ENCODE measurements around the gene SLC13A4.

SLC13A4 gene

DNA sequence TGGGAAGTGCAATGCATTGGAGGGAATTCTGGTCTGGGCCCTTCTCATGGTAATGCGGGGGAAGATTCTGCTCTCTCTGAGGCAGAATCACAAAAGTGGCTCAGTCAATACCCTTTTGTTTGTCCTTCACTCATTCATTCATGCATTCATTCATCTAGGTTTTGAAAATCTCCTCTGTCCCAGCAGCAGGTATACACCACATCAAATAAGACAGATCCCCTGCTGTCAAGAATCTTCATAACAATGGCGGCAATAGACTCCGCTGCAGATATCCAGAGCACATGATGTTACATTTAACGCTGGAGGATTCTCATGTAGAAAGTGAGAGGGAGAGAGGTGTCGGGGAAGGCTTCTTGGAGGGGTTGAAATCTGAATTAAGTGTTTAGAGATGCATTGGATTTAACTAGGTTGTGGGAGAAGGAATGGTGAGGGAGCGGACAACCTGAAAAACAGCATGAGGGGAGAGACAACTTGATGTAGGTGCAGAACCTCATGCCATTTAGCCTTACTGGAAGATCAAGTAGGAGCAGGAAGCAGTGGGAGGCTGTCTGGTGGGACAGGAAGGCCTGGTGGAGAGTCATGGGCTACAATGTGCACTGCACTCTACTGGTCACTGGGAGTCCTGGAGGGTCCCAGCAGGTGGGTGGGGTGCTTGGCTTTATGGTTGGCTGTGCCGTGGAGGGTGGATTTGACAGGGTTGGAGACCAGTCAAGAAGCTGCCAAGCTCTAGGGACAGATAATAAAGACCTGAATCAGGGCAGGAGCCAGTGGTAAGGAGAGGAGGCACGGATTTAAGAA is 25.8 kb upstream of the SLC13A4 start:
- Histone ChIP-seq H3K4me1 (ENCODE audit: control insufficient read depth in 2 of 2, insufficient read depth in 2 of 2, low read length in 2 of 2) (no peaks in the 10 kb centered on the region), H3K27ac (ENCODE audit: low read depth in 2 of 2, low read length in 2 of 2) (no peak overlapping the region), H3K27me3 (ENCODE audit: control insufficient read depth in 2 of 2, insufficient read depth in 2 of 2, low read length in 2 of 2) (no peaks in the 10 kb centered on the region), H3K9me3 (ENCODE audit: control insufficient read depth in 2 of 2, low read length in 2 of 2) (no peaks in the 10 kb centered on the region), H3K9ac (ENCODE audit: low read depth in 1 of 2, low read length in 2 of 2) (no peak overlapping the region), H3K36me3 (ENCODE audit: control insufficient read depth in 2 of 2, insufficient read depth in 2 of 2, low read length in 2 of 2) (no peaks in the 10 kb centered on the region), H3K4me3 (ENCODE audit: low read length in 2 of 2) (no peak overlapping the region)

DNA sequence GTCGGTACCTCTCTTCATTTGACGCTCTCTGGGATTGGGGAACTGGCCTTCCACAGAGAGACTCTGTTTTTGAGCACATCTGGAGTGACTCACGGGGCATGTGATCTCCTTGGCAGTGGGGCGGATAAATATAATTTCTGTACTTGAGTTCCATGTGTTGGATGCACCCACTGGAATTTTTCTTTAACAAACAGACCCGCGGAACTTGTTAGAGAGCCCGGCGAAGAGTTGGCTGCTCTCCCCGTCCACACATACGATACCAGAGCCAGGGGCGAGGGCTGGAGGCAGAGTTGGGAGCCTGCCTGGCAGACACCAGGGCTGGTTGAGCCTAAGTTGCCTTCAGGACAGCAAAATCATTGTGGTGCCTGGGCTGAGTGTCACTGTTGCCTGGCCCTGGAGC is 20.8 kb upstream of the SLC13A4 start, which contains the start of gene FAM180A:
FAM180A (minus strand) TSS at position 44 of the 400 bp plus-strand sequence. CDS start 233 bp downstream, outside the sequence.
- no peak within 1 kb of the TSS for H3K9ac ChIP-seq (ENCODE audit: low read depth in 1 of 2, low read length in 2 of 2)
- peak within 1 kb of the TSS in 1 of 2 donors; percentile 23 for H3K27ac ChIP-seq (ENCODE audit: low read depth in 2 of 2, low read length in 2 of 2)
- H3K4me3 ChIP-seq (ENCODE audit: low read length in 2 of 2): peak within 1 kb of the TSS in 1 of 2 donors; percentile 44

DNA sequence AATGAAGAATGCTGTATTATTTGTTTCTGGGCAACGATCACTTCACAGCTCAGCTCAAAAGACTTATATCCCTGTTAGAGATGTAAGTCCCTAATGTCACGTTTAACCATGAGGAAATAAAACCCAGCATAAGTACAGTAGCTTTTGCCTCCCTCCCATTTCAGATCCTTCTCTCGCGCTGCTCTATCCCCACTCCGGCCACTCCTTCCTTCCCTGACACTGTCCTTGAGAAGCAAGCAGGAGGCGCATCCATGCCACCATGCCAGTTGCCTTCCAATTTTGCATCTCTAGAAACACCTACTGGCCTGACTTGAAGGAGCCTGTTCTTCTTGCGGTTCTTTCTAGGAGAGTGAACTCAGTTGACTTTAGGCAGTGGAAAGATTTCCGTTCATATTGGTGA is 19.4 kb upstream of the SLC13A4 start:
- Histone ChIP-seq H3K36me3 (ENCODE audit: control insufficient read depth in 2 of 2, insufficient read depth in 2 of 2, low read length in 2 of 2) (no peaks in the 10 kb centered on the region), H3K4me3 (ENCODE audit: low read length in 2 of 2) (peak overlapping the region in 1 of 2 donors; percentile 44), H3K27ac (ENCODE audit: low read depth in 2 of 2, low read length in 2 of 2) (no peak overlapping the region), H3K9ac (ENCODE audit: low read depth in 1 of 2, low read length in 2 of 2) (no peak overlapping the region), H3K4me1 (ENCODE audit: control insufficient read depth in 2 of 2, insufficient read depth in 2 of 2, low read length in 2 of 2) (no peaks in the 10 kb centered on the region), H3K27me3 (ENCODE audit: control insufficient read depth in 2 of 2, insufficient read depth in 2 of 2, low read length in 2 of 2) (no peaks in the 10 kb centered on the region), H3K9me3 (ENCODE audit: control insufficient read depth in 2 of 2, low read length in 2 of 2) (no peaks in the 10 kb centered on the region)

More for the DNA sequence above, 20.8 kb upstream of the SLC13A4 start, which contains the start of gene FAM180A:
- Histone ChIP-seq H3K4me1 (ENCODE audit: control insufficient read depth in 2 of 2, insufficient read depth in 2 of 2, low read length in 2 of 2) (no peaks in the 10 kb centered on the region), H3K27me3 (ENCODE audit: control insufficient read depth in 2 of 2, insufficient read depth in 2 of 2, low read length in 2 of 2) (no peaks in the 10 kb centered on the region), H3K36me3 (ENCODE audit: control insufficient read depth in 2 of 2, insufficient read depth in 2 of 2, low read length in 2 of 2) (no peaks in the 10 kb centered on the region), H3K9me3 (ENCODE audit: control insufficient read depth in 2 of 2, low read length in 2 of 2) (no peaks in the 10 kb centered on the region)

DNA sequence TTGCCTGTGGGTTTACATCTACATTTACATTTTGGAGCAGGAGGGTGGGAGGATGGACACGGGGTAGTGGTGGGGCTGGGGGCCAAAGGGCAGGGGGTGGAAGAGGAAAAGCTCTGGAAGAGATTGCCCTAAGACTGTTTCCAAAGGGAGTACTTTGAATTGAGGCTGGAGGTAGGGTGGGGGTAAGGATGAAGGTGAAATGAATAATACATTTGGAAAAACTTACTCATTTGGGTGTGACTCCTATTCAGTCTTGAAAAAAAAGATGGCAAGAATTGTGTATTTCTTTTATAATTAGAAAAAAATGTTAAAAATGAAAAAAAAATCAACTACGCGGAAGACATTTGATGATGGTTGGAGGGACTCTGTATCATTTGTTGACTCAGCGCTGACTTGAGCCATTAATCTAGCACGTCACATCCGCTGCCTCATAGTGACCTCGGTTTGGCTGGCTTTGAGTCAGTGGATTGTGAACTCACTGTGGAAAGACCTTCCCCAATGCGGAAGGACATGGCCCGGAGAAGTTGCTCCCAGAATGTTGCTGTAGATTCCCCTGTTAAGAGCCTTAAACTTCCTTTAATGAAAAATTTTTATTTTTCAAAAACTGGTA is 17.8 kb upstream of the SLC13A4 start:
- H3K9ac ChIP-seq (ENCODE audit: low read depth in 1 of 2, low read length in 2 of 2): no peak overlapping the region
- no peaks in the 10 kb centered on the region for H3K4me1 ChIP-seq (ENCODE audit: control insufficient read depth in 2 of 2, insufficient read depth in 2 of 2, low read length in 2 of 2)
- H3K4me3 ChIP-seq (ENCODE audit: low read length in 2 of 2): no peak overlapping the region
- H3K9me3 ChIP-seq (ENCODE audit: control insufficient read depth in 2 of 2, low read length in 2 of 2): no peaks in the 10 kb centered on the region
- H3K36me3 ChIP-seq (ENCODE audit: control insufficient read depth in 2 of 2, insufficient read depth in 2 of 2, low read length in 2 of 2): no peaks in the 10 kb centered on the region
- peak overlapping the region; percentile 0 to 44 for H3K27ac ChIP-seq (ENCODE audit: low read depth in 2 of 2, low read length in 2 of 2)
- no peaks in the 10 kb centered on the region for H3K27me3 ChIP-seq (ENCODE audit: control insufficient read depth in 2 of 2, insufficient read depth in 2 of 2, low read length in 2 of 2)

DNA sequence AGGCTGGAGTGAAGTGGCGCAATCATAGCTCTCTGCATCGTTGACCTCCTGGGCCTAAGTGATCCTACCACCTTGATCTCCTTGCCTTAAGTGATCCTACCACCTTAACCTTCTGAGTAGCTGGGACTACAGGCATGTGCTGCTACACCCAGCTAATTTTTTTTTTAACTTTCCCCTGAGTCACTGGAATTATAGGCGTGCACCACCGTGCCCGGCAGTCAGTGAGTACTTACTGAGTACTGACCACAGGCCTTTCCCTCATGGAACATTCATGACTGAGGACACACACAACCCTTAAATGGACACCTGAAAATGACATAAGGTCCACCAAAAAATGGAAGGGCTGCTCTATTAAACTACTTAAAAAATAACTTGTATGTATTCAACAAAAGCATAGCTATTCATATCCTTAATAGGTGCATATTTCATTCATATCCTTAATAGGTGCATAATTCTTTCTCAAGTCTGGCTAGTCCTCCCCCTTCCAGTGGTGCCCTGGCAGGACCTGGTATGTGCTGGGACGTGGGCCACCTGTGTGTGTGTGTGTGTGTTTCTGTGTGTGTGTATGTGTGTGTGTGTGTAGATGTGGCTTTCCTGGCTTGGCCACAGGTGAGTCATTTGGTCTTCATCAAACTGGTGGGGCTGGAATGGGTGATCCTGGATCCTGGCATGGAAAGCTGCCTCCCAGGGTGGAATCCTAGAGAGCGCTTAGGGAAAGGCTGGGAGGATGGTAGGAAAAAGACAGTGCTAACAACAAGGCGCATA is 17.1 kb upstream of the SLC13A4 start:
- no peak overlapping the region for H3K9ac ChIP-seq (ENCODE audit: low read depth in 1 of 2, low read length in 2 of 2)
- H3K4me3 ChIP-seq (ENCODE audit: low read length in 2 of 2): no peak overlapping the region
- H3K27ac ChIP-seq (ENCODE audit: low read depth in 2 of 2, low read length in 2 of 2): peak overlapping the region; percentile 0 to 44
- no peaks in the 10 kb centered on the region for H3K27me3 ChIP-seq (ENCODE audit: control insufficient read depth in 2 of 2, insufficient read depth in 2 of 2, low read length in 2 of 2)
- no peaks in the 10 kb centered on the region for H3K9me3 ChIP-seq (ENCODE audit: control insufficient read depth in 2 of 2, low read length in 2 of 2)
- no peaks in the 10 kb centered on the region for H3K36me3 ChIP-seq (ENCODE audit: control insufficient read depth in 2 of 2, insufficient read depth in 2 of 2, low read length in 2 of 2)
- no peaks in the 10 kb centered on the region for H3K4me1 ChIP-seq (ENCODE audit: control insufficient read depth in 2 of 2, insufficient read depth in 2 of 2, low read length in 2 of 2)

DNA sequence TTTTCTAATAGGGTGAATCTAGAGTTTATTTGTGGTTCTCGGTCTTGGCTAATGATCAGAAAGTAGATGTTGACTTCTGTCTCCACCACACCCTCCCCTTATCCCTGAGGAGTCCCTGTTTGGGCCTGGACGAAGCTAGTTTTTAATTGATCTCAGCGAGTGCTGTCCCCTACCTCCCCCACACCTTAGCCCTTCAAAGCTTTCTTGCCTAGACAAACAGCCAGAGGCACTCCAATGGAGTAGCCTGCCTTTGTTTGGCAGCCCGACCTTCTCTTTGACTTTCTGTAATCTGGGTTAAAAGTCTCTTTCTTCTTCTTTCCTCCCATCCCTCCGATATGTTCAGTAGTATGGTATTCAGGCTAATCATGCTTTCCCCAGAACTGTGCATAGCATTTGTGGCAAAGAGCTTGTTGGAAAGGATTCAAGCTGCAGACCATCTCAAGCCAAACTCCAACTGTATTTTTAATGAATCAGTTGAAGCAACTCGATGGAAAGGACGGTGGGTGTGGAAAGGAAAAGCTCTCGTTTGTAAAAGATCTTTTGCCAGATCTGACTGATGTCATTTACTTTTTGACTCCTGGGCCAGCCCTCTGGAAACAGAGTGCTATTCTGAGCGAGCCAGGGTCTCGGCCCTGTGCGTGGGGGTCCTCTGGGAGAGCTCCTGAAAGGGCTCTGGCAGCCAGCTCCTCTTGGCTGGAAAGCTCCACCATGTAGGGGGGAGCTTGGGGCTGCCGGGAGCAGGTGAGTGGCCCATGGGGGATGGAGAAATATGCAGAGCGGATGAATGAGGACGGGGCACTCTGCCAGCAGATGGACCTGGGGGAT is 16.1 kb upstream of the SLC13A4 start:
- H3K9me3 ChIP-seq (ENCODE audit: control insufficient read depth in 2 of 2, low read length in 2 of 2): no peaks in the 10 kb centered on the region
- no peaks in the 10 kb centered on the region for H3K27me3 ChIP-seq (ENCODE audit: control insufficient read depth in 2 of 2, insufficient read depth in 2 of 2, low read length in 2 of 2)
- no peak overlapping the region for H3K27ac ChIP-seq (ENCODE audit: low read depth in 2 of 2, low read length in 2 of 2)
- no peaks in the 10 kb centered on the region for H3K4me1 ChIP-seq (ENCODE audit: control insufficient read depth in 2 of 2, insufficient read depth in 2 of 2, low read length in 2 of 2)
- no peaks in the 10 kb centered on the region for H3K36me3 ChIP-seq (ENCODE audit: control insufficient read depth in 2 of 2, insufficient read depth in 2 of 2, low read length in 2 of 2)
- no peak overlapping the region for H3K9ac ChIP-seq (ENCODE audit: low read depth in 1 of 2, low read length in 2 of 2)
- H3K4me3 ChIP-seq (ENCODE audit: low read length in 2 of 2): no peak overlapping the region

DNA sequence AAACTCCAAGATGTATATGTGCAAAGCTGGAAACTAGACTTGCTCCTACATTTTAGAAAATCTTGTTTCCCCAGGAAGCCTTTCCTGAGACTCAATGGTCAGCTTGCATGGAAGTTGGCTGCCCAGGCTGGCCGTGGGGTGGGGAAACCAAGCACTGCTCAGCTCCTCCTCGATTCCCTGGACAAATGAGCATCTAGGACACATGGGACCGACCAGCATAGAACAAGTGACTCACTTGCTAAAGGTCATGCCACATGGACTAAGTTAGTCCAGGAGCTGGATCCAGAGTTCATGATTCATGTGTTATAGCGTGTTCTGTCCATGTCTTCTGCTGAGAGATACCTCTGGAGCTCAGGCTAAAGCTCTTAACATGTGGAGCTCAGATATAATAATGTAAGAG is 14.4 kb upstream of the SLC13A4 start:
- Histone ChIP-seq H3K27ac (ENCODE audit: low read depth in 2 of 2, low read length in 2 of 2) (no peak overlapping the region), H3K27me3 (ENCODE audit: control insufficient read depth in 2 of 2, insufficient read depth in 2 of 2, low read length in 2 of 2) (no peaks in the 10 kb centered on the region), H3K9ac (ENCODE audit: low read depth in 1 of 2, low read length in 2 of 2) (no peak overlapping the region), H3K9me3 (ENCODE audit: control insufficient read depth in 2 of 2, low read length in 2 of 2) (no peaks in the 10 kb centered on the region), H3K36me3 (ENCODE audit: control insufficient read depth in 2 of 2, insufficient read depth in 2 of 2, low read length in 2 of 2) (no peaks in the 10 kb centered on the region), H3K4me1 (ENCODE audit: control insufficient read depth in 2 of 2, insufficient read depth in 2 of 2, low read length in 2 of 2) (no peaks in the 10 kb centered on the region), H3K4me3 (ENCODE audit: low read length in 2 of 2) (no peak overlapping the region)

DNA sequence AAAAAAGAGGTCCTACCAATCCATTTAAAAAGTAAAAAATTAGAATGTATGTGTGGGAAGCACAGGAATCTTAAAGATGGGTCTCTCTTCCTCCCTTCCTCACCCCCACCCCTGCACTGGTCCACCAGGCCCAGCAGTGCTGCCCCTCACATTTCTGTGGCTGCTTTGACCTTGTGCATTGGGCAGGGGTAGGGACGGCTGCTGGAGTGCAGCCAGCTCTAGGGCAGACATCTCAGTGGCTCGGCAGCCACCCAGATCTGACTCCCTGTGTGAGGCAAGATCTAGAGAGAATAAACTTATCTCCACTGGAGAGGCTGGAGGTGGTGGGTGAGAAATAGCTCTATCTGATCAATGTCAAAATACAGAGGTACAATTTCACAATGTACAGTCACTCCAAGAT is 13.9 kb upstream of the SLC13A4 start:
- no peak overlapping the region for H3K9ac ChIP-seq (ENCODE audit: low read depth in 1 of 2, low read length in 2 of 2)
- H3K27ac ChIP-seq (ENCODE audit: low read depth in 2 of 2, low read length in 2 of 2): no peak overlapping the region
- no peaks in the 10 kb centered on the region for H3K36me3 ChIP-seq (ENCODE audit: control insufficient read depth in 2 of 2, insufficient read depth in 2 of 2, low read length in 2 of 2)
- no peaks in the 10 kb centered on the region for H3K27me3 ChIP-seq (ENCODE audit: control insufficient read depth in 2 of 2, insufficient read depth in 2 of 2, low read length in 2 of 2)
- H3K4me3 ChIP-seq (ENCODE audit: low read length in 2 of 2): no peak overlapping the region
- no peaks in the 10 kb centered on the region for H3K9me3 ChIP-seq (ENCODE audit: control insufficient read depth in 2 of 2, low read length in 2 of 2)
- no peaks in the 10 kb centered on the region for H3K4me1 ChIP-seq (ENCODE audit: control insufficient read depth in 2 of 2, insufficient read depth in 2 of 2, low read length in 2 of 2)

DNA sequence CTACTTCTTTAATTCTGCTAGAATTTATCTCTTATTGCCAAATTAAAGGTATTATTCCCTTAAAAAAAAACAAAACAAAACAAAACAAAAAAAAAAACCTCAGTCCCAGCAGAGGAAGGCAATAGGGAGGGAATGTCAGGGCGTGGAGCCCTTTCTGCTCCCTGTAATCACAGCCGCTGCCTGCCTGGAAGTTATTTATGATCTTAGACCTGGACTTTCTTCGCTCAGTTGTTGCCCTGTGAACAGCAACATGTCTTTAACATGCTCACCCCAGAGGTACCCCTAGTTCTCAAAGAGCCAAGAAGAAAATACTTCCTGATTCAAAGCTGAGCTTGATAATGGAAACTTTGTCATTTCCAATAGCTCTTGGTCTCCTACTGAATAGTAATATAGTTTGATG is 12.9 kb upstream of the SLC13A4 start:
- Histone ChIP-seq H3K27me3 (ENCODE audit: control insufficient read depth in 2 of 2, insufficient read depth in 2 of 2, low read length in 2 of 2) (no peaks in the 10 kb centered on the region), H3K36me3 (ENCODE audit: control insufficient read depth in 2 of 2, insufficient read depth in 2 of 2, low read length in 2 of 2) (no peaks in the 10 kb centered on the region), H3K9me3 (ENCODE audit: control insufficient read depth in 2 of 2, low read length in 2 of 2) (no peaks in the 10 kb centered on the region), H3K4me1 (ENCODE audit: control insufficient read depth in 2 of 2, insufficient read depth in 2 of 2, low read length in 2 of 2) (no peaks in the 10 kb centered on the region), H3K27ac (ENCODE audit: low read depth in 2 of 2, low read length in 2 of 2) (no peak overlapping the region), H3K9ac (ENCODE audit: low read depth in 1 of 2, low read length in 2 of 2) (no peak overlapping the region), H3K4me3 (ENCODE audit: low read length in 2 of 2) (no peak overlapping the region)

All from mucosa of rectum (tissue), 2 donors.